SKM-1 treated with dmso at 0.1 percent for 144 hours (cell line): ENCODE data around the gene PADI3.
A peak's percentile ranks its signal among the peaks of the same experiment; 100 is the strongest.
"Not testable (repeated sequence)": the region's sequence is repeated elsewhere in the genome, so short reads cannot be mapped to it uniquely, and the experiment has no call there.

Experiments used
- DNase-seq: peaks from one replicate; lab custom pipeline; 2025; ENCODE audit not compliant: unreplicated experiment; lab: John Stamatoyannopoulos, UW

PADI3 gene

GRCh38 chr1:17297991-17298390 is 49.1 kb downstream of the PADI3 start:
- DNase-seq: no peak

GRCh38 chr1:17301767-17302166 is 52.9 kb downstream of the PADI3 start:
- DNase-seq: no peak

- DNase-seq: peak; percentile 91
Measured at GRCh38 chr1:17304151-17304825, 55.4 kb downstream of the PADI3 start.

- DNase-seq: no peak
Measured at GRCh38 chr1:17304826-17305175, 55.9 kb downstream of the PADI3 start.

GRCh38 chr1:17305576-17306095 is 56.7 kb downstream of the PADI3 start:
- DNase-seq: no peak

- DNase-seq: no peak
Measured at GRCh38 chr1:17306407-17306806, 57.5 kb downstream of the PADI3 start.

GRCh38 chr1:17306921-17307320 is 58.0 kb downstream of the PADI3 start:
- DNase-seq: no peak

GRCh38 chr1:17307329-17307728 is 58.4 kb downstream of the PADI3 start:
- no peak for DNase-seq

- no peak for DNase-seq
Measured at GRCh38 chr1:17307946-17308345, 59.0 kb downstream of the PADI3 start, which contains the start of gene PADI4. PADI4 (plus strand) TSS chr1:17308197; CDS start chr1:17308223, 26 bp downstream.

- DNase-seq: peak; percentile 69
Measured at GRCh38 chr1:17308593-17308992, 59.7 kb downstream of the PADI3 start.

GRCh38 chr1:17309426-17310067 is 60.6 kb downstream of the PADI3 start:
- DNase-seq: no peak

- DNase-seq: no peak
Measured at GRCh38 chr1:17310068-17310640, 61.3 kb downstream of the PADI3 start.

- no peak for DNase-seq
Measured at GRCh38 chr1:17313530-17314309, 64.8 kb downstream of the PADI3 start.

- no peak for DNase-seq
Measured at GRCh38 chr1:17314491-17314971, 65.6 kb downstream of the PADI3 start.

GRCh38 chr1:17315542-17316130 is 66.7 kb downstream of the PADI3 start:
- no peak for DNase-seq

- DNase-seq: no peak
Measured at GRCh38 chr1:17316704-17317103, 67.8 kb downstream of the PADI3 start.

GRCh38 chr1:17318262-17318661 is 69.4 kb downstream of the PADI3 start:
- no peak for DNase-seq

- no peak for DNase-seq
Measured at GRCh38 chr1:17319561-17320350, 70.9 kb downstream of the PADI3 start.

- not testable (repeated sequence) for DNase-seq
Measured at GRCh38 chr1:17321857-17322390, 73.0 kb downstream of the PADI3 start.

GRCh38 chr1:17328855-17329254 is 80.0 kb downstream of the PADI3 start:
- no peak for DNase-seq
